ENCODE measurements around the gene SCAF11. TPM values are rescaled to one million over a fixed set of nuclear protein-coding genes. Genes with fewer than 3 reads are reported as not detected.

The SCAF11 gene
- total RNA-seq, 1 experiment from 2014 or later, result 75.7 TPM

DNA sequence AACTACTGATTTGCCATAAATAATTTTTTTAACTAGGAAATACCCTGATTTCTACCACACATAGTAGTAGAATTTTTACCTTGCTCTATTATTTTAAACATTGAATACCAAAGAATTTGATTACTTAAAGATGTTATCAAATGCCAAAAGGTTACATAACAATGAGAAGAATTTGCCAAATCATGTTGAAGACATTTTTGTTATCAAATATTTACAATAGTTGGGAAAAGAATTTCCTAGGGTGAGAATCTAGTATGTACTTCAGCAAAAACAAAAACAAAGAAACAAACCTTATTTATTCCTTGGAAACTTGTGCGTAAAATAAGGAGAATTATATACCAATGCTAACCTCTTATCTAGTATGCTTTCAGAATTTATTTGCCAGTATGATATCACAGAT, 107.2 kb downstream of the SCAF11 start:
- H3K79me2 ChIP-seq (ENCODE audit: low read length), result no peaks in the 10 kb centered on the region
- H3K4me2 ChIP-seq (ENCODE audit: low read length), result no peak overlapping the region
- intact Hi-C loops (cut with micrococcal nuclease), result no loop called here
- TF ChIP-seq EZH2 (IDR thresholded peaks at IDR 0.05; ENCODE audit: low read length, unreplicated experiment) (no peak), EZH2phosphoT487 (IDR thresholded peaks at IDR 0.05; ENCODE audit: borderline replicate concordance, low read length) (no peak)
- TF ChIP-seq, protein P1, sequence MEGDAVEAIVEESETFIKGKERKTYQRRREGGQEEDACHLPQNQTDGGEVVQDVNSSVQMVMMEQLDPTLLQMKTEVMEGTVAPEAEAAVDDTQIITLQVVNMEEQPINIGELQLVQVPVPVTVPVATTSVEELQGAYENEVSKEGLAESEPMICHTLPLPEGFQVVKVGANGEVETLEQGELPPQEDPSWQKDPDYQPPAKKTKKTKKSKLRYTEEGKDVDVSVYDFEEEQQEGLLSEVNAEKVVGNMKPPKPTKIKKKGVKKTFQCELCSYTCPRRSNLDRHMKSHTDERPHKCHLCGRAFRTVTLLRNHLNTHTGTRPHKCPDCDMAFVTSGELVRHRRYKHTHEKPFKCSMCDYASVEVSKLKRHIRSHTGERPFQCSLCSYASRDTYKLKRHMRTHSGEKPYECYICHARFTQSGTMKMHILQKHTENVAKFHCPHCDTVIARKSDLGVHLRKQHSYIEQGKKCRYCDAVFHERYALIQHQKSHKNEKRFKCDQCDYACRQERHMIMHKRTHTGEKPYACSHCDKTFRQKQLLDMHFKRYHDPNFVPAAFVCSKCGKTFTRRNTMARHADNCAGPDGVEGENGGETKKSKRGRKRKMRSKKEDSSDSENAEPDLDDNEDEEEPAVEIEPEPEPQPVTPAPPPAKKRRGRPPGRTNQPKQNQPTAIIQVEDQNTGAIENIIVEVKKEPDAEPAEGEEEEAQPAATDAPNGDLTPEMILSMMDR (conservative IDR thresholded peaks at IDR 0.05; ENCODE audit: low read depth, low read length), result no peak
- H3K9me2 ChIP-seq (replicated peaks; ENCODE audit: low read length), result no peaks in the 10 kb centered on the region
- no peaks in the 10 kb centered on the region for H3K27me3 ChIP-seq (ENCODE audit: low read length)
- H3K36me3 ChIP-seq (ENCODE audit: low read depth, low read length), result no peaks in the 10 kb centered on the region
- DNase-seq (no peak), ATAC-seq (no peak)
- ChIA-PET CTCF (no interaction called here), POLR2A (ENCODE audit: unreplicated experiment) (no interaction called here)
- no peaks in the 10 kb centered on the region for H3F3A ChIP-seq (ENCODE audit: low read length, unreplicated experiment)
- no peaks in the 10 kb centered on the region for H4K20me1 ChIP-seq (ENCODE audit: low read length)
- H2AFZ ChIP-seq (ENCODE audit: low read length), result no peak overlapping the region
- H3K4me3 ChIP-seq (ENCODE audit: low read length), result no peak overlapping the region
- H3K9ac ChIP-seq (ENCODE audit: low read length), result no peak overlapping the region
- no TSS peak for BruUV-seq (replicated peaks)
- H3K27ac ChIP-seq (ENCODE audit: low read length), result no peak overlapping the region
- 0 out of 2 replicates have a peak, but pooled peaks cover 6% of the 10 kb centered on the region for H3K4me1 ChIP-seq (ENCODE audit: insufficient read depth, low read length)
- no peaks in the 10 kb centered on the region for H3K9me3 ChIP-seq (ENCODE audit: low read length)

DNA sequence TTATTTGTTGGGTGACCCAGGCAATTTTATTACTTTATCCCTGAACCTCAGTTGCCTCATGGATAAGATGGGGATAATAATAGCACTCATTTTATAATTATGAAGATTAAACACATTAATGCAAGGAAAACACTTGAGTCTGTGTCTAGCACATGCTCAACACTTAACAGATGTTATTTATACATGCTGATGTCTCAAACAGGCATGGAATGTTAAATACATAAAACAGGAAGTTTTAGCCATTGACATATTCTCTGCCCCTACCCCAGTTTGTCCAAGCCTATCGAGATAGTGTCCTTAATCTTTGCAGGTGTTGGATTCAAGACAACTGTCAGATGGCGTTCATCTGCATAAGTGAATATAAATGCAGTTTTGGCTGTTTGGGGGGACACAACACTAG, 109.8 kb downstream of the SCAF11 start:
- no peaks in the 10 kb centered on the region for H3F3A ChIP-seq (ENCODE audit: low read length, unreplicated experiment)
- no peak overlapping the region for H3K9ac ChIP-seq (ENCODE audit: low read length)
- no peak overlapping the region for H3K27ac ChIP-seq (ENCODE audit: low read length)
- H3K4me3 ChIP-seq (ENCODE audit: low read length), result no peak overlapping the region
- TF ChIP-seq EZH2 (IDR thresholded peaks at IDR 0.05; ENCODE audit: low read length, unreplicated experiment), result no peak
- TF ChIP-seq, protein P1 (conservative IDR thresholded peaks at IDR 0.05; ENCODE audit: low read depth, low read length), result no peak
- no peak for TF ChIP-seq EZH2phosphoT487 (IDR thresholded peaks at IDR 0.05; ENCODE audit: borderline replicate concordance, low read length)
- no peak overlapping the region for H3K4me2 ChIP-seq (ENCODE audit: low read length)
- no peak for ATAC-seq
- H3K4me1 ChIP-seq (ENCODE audit: insufficient read depth, low read length), result 0 out of 2 replicates have a peak, but pooled peaks cover 6% of the 10 kb centered on the region
- no peak overlapping the region for H2AFZ ChIP-seq (ENCODE audit: low read length)
- BruUV-seq (replicated peaks), result no TSS peak
- CTCF ChIA-PET, result no interaction called here
- H3K27me3 ChIP-seq (ENCODE audit: low read length), result no peaks in the 10 kb centered on the region
- DNase-seq, result no peak
- H3K9me3 ChIP-seq (ENCODE audit: low read length), result no peaks in the 10 kb centered on the region
- H3K79me2 ChIP-seq (ENCODE audit: low read length), result no peaks in the 10 kb centered on the region
- H3K9me2 ChIP-seq (replicated peaks; ENCODE audit: low read length), result no peaks in the 10 kb centered on the region
- H4K20me1 ChIP-seq (ENCODE audit: low read length), result no peaks in the 10 kb centered on the region
- H3K36me3 ChIP-seq (ENCODE audit: low read depth, low read length), result no peaks in the 10 kb centered on the region
- intact Hi-C loops (cut with micrococcal nuclease), result no loop called here
- POLR2A ChIA-PET (ENCODE audit: unreplicated experiment), result no interaction called here

DNA sequence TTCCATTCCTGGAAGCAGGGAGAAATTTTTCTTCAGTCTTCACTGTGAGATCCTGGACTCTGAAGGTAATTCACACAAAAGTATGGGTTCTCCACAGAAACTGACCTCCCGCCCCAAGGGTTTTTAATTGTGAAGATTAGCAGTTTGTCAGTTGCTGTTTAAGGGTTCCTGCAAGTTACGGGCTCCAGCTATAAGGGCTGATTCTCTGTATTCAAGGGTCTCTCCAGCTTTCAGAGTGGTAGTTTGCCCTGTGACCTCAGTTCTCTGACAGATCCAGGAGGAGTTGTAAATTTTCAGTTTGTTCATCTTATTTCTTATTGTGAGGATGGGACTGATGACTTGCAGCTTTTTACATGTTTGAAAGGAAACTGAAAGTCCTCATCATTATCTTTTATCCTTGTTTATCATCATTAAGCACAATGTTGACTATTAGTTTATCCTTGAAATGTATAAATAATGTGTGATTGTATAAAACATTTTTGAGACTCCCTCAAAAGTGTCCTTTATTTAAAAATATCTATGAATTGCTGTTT, 110.9 kb downstream of the SCAF11 start:
- Histone ChIP-seq H3K79me2 (ENCODE audit: low read length) (no peaks in the 10 kb centered on the region), H3K4me2 (ENCODE audit: low read length) (no peak overlapping the region), H3K9ac (ENCODE audit: low read length) (no peak overlapping the region), H3K27me3 (ENCODE audit: low read length) (no peaks in the 10 kb centered on the region), H3K4me1 (ENCODE audit: insufficient read depth, low read length) (0 out of 2 replicates have a peak, but pooled peaks cover 6% of the 10 kb centered on the region), H3K9me3 (ENCODE audit: low read length) (no peaks in the 10 kb centered on the region), H3K9me2 (replicated peaks; ENCODE audit: low read length) (no peaks in the 10 kb centered on the region), H3F3A (ENCODE audit: low read length, unreplicated experiment) (no peaks in the 10 kb centered on the region), H4K20me1 (ENCODE audit: low read length) (no peaks in the 10 kb centered on the region), H3K27ac (ENCODE audit: low read length) (no peak overlapping the region), H2AFZ (ENCODE audit: low read length) (no peak overlapping the region), H3K4me3 (ENCODE audit: low read length) (no peak overlapping the region), H3K36me3 (ENCODE audit: low read depth, low read length) (peaks cover 10% of the 10 kb centered on the region; the same call in 1 of the 2 replicates)
- ATAC-seq (no peak), DNase-seq (no peak)
- ChIA-PET CTCF (no interaction called here), POLR2A (ENCODE audit: unreplicated experiment) (no interaction called here)
- TF ChIP-seq, protein P1 (conservative IDR thresholded peaks at IDR 0.05; ENCODE audit: low read depth, low read length), result no peak
- TF ChIP-seq EZH2phosphoT487 (IDR thresholded peaks at IDR 0.05; ENCODE audit: borderline replicate concordance, low read length) (no peak), EZH2 (IDR thresholded peaks at IDR 0.05; ENCODE audit: low read length, unreplicated experiment) (no peak)
- no TSS peak for BruUV-seq (replicated peaks)
- intact Hi-C loops (cut with micrococcal nuclease), result loop anchor here (1.0 kb wide), 1 partner anchor 25 kb away; no protein-coding TSS in a partner anchor
